HG03135 (cell line): ENCODE results near the gene STS.
A peak's percentile ranks its signal among the peaks of the same experiment; 100 is the strongest.

Source experiments
- ATAC-seq: cut with Tn5 transposase; IDR thresholded peaks from one replicate; pipeline ENCODE4 v1.9.1; 2021; ENCODE audit warnings: mild to moderate bottlenecking, moderate library complexity; ENCODE audit not compliant: unreplicated experiment

STS gene, protein sequence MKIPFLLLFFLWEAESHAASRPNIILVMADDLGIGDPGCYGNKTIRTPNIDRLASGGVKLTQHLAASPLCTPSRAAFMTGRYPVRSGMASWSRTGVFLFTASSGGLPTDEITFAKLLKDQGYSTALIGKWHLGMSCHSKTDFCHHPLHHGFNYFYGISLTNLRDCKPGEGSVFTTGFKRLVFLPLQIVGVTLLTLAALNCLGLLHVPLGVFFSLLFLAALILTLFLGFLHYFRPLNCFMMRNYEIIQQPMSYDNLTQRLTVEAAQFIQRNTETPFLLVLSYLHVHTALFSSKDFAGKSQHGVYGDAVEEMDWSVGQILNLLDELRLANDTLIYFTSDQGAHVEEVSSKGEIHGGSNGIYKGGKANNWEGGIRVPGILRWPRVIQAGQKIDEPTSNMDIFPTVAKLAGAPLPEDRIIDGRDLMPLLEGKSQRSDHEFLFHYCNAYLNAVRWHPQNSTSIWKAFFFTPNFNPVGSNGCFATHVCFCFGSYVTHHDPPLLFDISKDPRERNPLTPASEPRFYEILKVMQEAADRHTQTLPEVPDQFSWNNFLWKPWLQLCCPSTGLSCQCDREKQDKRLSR

GRCh38 chrX:7147413-7147977 lies at the start of gene STS:
STS (plus strand) TSS chrX:7147712; CDS start chrX:7253200, 105,488 bp downstream.
- peak; percentile 44 for ATAC-seq

DNA sequence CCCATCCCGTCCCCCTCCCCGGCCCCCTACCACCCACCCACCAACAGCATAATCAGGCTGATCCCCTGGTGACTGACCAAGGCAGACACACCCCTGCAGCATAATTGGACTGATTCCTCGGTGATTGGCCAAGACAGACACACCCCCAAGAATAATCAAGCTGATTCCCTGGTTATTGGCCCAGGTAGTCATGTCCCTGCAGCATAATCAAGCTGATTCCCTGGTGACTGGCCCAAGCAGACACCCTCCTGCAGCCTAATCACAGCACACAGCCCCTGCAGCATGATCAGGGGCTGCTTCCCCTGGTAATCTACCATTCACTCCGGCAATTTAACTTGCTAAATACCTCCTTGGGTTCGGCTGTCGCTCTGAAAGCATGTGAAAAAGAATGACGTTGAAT lies 47.5 kb upstream of the STS start:
- ATAC-seq: no peak

- no peak for ATAC-seq
Measured at GRCh38 chrX:7102119-7102518, 45.4 kb upstream of the STS start.

GRCh38 chrX:7106649-7107048 lies 40.9 kb upstream of the STS start:
- no peak for ATAC-seq

DNA sequence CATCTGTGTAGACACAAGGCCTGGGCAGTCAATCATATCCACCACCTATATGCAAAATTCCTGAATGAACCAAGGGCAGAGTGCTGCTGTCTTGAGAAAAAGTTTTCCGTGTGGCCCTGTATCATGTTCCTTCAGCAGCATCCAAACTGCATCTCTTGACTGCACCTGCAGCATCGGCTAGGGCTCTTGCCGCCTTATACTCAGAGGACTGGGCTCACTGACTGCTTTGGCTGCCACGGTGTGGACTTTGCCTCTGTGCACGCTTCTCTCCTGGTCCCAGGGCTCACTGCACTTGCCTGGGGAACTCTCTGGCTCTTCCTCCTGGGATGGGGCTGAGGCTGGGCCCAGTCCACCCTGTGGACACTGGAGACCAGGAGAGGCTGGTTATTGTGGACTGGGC lies 39.5 kb upstream of the STS start:
- ATAC-seq: no peak

GRCh38 chrX:7109049-7109531 lies 38.4 kb upstream of the STS start:
- ATAC-seq: no peak

DNA sequence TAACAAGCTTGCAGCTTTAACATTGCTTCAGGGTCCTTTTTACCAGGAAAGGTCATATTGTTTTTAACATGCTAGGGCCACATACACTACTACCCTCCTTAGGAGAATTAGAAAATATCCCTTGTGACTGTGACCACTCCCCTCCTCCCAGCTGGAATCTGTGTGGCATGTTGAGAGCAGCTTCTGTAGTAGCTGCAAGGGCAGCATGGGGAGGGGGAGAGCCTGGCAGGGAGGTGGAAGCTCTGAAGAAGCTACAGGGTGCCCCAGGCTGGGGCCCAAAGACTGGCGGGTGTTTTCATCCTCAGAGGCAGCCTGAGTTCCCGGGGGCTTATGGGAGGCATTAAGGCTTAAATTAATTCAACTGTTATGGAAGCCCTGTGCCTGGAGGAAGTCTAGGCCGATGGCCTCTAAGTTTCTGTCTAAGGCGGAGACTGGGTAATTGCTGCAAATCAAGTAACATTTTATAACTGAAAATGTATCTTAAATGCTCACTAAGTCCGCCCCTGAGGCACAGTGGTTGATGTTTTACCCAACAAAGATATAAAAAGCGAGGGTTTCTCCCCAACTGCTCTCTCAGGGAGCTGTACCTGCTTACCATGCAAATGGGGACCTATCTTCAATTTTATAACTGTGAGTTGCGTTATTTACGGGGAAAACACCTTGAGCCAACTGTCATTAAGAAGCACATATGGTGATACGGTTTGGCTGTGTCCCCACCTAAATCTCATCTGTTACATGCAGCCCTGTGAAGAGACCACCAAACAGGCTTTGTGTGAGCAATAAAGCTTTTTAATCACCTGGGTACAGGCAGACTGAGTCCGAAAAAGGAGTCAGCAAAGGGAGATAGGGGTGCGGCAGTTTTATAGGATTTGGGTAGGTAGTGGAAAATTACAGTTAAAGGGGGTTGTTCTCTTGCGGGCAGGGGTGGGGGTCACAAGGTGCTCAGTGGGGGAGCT lies 37.4 kb upstream of the STS start:
- peak; percentile 74 for ATAC-seq

DNA sequence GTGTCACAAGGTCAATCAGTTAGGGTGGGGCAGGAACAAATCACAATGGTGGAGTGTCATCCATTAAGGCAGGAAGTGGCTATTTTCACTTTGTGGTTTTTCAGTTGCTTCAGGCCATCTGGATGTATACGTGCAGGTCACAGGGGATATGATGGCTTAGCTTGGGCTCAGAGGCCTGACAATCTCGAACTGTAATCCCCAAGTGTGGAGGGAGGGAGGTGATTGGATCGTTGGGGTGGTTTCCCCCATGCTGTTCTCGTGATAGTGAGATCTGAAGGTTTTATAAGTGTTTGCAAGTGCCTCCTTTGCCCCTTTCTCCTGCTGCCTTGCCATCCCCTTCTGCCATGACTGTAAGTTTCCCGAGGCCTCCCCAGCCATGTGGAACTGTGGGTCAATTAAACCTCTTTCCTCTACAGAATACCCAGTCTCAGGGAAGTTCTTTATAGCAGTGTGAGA lies 36.7 kb upstream of the STS start:
- peak; percentile 49 for ATAC-seq

- no peak for ATAC-seq
Measured at GRCh38 chrX:7111518-7111917, 36.0 kb upstream of the STS start.

DNA sequence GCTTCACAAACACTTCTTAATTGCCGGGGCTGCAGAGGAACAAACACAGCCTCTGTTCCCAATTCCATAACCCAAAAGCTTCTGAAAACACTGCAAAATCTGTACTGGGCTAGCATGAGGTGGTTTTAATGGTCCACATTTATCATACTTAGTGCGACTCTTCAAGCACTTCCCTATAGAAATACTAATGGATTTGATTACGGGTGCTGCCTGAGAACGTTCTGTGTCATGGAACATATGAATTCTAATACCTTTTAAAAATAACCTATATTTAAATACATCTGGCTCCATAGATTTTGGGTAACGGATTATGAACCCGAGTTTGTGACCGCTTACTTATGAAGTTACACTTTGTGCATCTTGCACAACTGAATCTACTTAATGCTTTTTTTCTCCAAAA lies 35.4 kb upstream of the STS start:
- no peak for ATAC-seq

GRCh38 chrX:7115557-7115956 lies 32.0 kb upstream of the STS start:
- peak; percentile 59 for ATAC-seq

DNA sequence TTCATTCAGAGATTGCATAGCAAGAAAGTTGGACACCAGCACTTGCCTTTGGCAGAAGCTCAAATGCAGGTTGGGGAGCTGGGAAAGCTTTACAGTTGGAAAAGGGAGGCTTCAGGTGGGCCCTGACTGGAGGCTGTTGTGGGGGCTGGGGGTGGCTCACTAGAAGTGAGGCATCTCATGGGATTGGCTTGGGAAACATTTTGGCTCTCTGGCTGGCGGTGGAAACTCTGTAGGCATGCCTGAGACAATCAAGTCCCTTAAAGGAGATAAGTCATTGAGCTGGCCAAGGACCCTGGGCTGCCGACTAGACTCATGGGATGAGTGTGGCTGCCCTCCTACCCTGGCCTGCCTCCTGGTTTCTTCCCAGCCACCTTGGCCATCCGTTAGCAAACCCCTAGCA lies 31.4 kb upstream of the STS start:
- ATAC-seq: no peak

DNA sequence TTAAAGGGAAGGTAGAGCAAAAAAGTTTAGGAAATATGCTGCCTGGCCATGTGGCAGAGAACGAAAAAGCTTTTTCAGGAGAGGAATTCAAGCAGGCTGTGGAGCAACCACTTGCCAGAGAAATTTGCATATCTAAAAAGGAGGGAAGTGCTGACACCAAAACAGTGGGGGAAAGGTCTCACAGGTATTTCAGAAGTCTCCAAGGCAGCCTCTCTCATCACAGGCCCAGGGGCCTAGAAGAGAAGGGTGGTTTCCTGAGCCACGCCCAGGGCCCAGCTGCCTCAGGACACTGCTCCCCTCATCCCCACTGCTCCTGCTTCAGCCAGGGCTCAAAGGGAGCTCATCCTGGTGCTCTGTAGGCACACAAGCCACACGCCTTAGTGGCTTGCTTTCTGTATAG lies 29.9 kb upstream of the STS start:
- peak; percentile 41 for ATAC-seq

DNA sequence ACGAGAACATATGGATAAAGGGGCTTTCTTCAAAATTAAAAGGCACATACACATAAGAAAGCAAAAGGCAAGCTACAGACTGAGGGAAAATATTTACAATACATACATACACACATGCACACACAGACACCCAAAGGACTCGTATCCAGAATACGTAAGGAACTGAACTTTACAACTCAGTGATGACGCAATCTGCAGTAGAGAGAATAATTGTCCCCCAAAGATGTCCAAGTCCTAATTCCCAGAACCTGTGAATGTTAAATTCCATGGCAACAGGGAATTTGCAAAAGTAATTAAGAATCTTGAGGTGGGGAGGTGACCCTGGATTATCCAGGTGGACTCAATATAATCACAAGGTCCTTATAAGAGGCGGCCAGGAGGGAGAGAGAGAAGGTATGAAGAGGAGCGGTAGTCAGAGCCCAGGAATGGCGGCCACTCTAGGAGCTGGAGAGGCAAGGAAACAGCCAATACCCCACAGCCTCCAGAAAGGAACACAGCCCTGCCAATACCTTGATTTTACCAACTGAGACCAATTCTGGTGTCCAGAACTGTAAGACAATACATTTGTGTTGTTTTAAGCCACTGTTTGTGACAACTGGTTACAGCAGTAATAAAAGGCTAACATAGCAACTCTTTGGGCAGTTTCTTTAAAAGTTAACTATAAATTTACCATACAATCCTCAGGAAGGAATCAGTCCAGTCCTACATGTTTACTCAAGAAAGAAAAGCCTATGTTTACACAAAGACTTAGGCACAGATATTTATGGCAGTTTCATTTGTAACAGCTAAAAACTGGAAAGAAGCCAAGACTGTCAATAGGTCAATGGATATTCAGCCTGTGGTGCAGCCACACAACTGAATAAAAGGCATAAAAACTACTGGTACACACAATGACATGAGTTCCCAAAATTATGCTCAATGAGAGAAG lies 27.3 kb upstream of the STS start:
- no peak for ATAC-seq

DNA sequence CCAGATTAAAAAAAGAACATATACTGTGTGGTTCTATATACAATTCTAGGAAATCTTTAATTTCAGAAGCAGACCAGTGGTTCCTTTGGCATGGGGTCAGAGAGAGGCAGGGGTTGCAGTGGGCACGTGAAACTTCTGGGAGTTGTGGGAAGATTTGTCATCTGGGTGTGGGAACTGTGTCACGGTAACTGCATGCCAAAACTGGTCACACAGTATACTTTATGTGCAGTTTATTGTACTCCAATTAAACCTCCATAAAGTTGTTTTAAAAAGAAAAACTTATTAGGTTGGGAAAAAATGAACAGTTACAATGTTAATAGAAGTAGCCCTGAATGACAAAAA lies 26.7 kb upstream of the STS start:
- ATAC-seq: no peak

DNA sequence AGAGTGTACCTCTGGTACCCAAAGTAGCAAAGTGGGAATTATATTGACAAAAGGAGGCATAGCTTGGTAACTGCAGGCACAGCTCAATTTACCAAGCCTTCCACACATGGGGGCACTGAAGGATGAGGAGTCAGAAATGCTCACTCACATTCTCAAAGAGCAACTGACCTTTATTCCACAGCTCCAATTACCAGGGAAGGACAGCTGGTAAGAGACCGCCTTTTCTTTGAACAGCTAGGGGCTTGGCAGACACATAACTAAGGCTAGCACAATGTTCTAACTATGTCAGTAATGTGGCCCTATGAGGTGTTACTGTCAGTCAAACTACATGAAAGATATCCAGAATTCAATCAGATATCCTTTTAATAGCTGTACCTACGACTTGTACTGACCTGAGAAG lies 20.5 kb upstream of the STS start:
- ATAC-seq: no peak

- ATAC-seq: no peak
Measured at GRCh38 chrX:7131621-7132020, 15.9 kb upstream of the STS start.

DNA sequence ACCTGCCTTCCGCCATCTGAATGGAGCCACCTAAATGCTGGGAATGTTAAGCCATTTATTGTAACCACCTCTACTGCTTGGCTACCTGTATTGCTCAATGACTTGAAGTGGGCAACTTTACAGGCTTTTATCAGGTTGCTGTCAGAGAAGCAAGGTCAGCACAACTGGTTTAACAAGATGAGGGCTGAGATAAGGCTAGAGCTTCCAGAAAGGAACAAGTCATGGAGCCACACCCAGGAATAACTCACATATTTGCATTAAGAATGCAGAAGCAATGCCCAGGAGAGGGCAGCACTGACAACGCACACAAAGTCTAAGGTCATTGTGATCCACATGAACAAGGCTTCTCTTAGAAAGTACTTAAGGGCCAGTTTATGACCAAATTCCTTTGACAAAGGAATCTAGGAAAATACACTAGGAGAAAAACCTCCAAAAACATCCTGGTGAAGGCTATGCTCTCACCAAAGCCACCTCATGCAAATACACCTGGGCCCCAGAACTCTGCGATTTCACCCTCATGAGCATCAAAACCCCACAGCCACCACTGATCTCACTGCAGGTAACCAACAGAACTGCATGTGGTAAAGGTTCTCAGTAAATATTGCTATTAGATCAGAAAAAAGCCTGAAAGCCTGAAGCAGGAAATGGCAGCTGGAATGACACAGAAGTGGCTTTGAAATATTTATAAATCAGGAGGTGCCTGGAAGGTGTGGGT lies 15.0 kb upstream of the STS start:
- ATAC-seq: peak; percentile 79

GRCh38 chrX:7133050-7133440 lies 14.5 kb upstream of the STS start:
- no peak for ATAC-seq
